Glutamatergic neuron (in vitro differentiated cells): Measurements from ENCODE around the gene IL1RAPL2. TPM values are rescaled to one million over a fixed set of nuclear protein-coding genes. Genes with fewer than 3 reads are reported as not detected.

Source experiments
- DNase-seq: peaks from one replicate; pipeline ENCODE4 v3.0.0; 2022
- H3K27ac Mint-ChIP-seq: one replicate; pipeline ENCODE4 v1.8.0; 2020; ENCODE audit warnings: mild to moderate bottlenecking, mixed read lengths, inconsistent platforms; ENCODE audit not compliant: unreplicated experiment
- H3K27me3 Mint-ChIP-seq: one replicate; pipeline ENCODE4 v1.8.0; 2020; ENCODE audit warnings: mild to moderate bottlenecking, moderate library complexity, mixed read lengths, inconsistent platforms; ENCODE audit not compliant: unreplicated experiment
- H3K36me3 Mint-ChIP-seq: one replicate; pipeline ENCODE4 v1.8.0; 2020; ENCODE audit warnings: mild to moderate bottlenecking, mixed read lengths, inconsistent platforms; ENCODE audit not compliant: unreplicated experiment
- H3K4me1 Mint-ChIP-seq: one replicate; pipeline ENCODE4 v1.8.0; 2020; ENCODE audit warnings: mild to moderate bottlenecking, low read depth, mixed read lengths, inconsistent platforms; ENCODE audit not compliant: unreplicated experiment
- H3K4me3 Mint-ChIP-seq: one replicate; pipeline ENCODE4 v1.8.0; 2020; ENCODE audit warnings: mild to moderate bottlenecking, mixed read lengths, inconsistent platforms; ENCODE audit not compliant: unreplicated experiment
- H3K9me3 Mint-ChIP-seq: one replicate; pipeline ENCODE4 v1.8.0; 2020; ENCODE audit warnings: mild to moderate bottlenecking, moderate library complexity, mixed read lengths, inconsistent platforms; ENCODE audit not compliant: unreplicated experiment
- CTCF ChIP-seq: fragments of 200-600 bp; sonication (generic); IDR thresholded peaks from one replicate; pipeline ENCODE4 v1.5.0; 2021; ENCODE audit not compliant: partially characterized antibody, unreplicated experiment
- total RNA-seq: library from RNA; stranded (reverse); fragmentation: NEBNext Ultra II Directional; extraction: Animal tissue kit (Norgen Biotek cat#: 25700); gene quantifications from one replicate; pipeline ENCODE4 v1.2.1, GENCODE V29; 2021; ENCODE audit not compliant: unreplicated experiment

IL1RAPL2 gene
- total RNA-seq, 1 donor from 2014 or later = 0.76 TPM

GRCh38 chrX:105266456-105266855, 700.5 kb downstream of the IL1RAPL2 start:
- Mint-ChIP-seq H3K9me3 (no peaks in the 10 kb centered on the region), H3K4me3 (no peak overlapping the region), H3K36me3 (no peaks in the 10 kb centered on the region), H3K27ac (no peak overlapping the region), H3K27me3 (no peaks in the 10 kb centered on the region), H3K4me1 (no peaks in the 10 kb centered on the region)
- no peak for TF ChIP-seq CTCF
- DNase-seq = no peak

- no peak overlapping the region for H3K4me3 Mint-ChIP-seq
- no peaks in the 10 kb centered on the region for H3K4me1 Mint-ChIP-seq
- TF ChIP-seq CTCF = no peak
- H3K27ac Mint-ChIP-seq = no peak overlapping the region
- no peaks in the 10 kb centered on the region for H3K9me3 Mint-ChIP-seq
- no peak for DNase-seq
- H3K27me3 Mint-ChIP-seq = no peaks in the 10 kb centered on the region
- no peaks in the 10 kb centered on the region for H3K36me3 Mint-ChIP-seq
These were observed 701.2 kb downstream of the IL1RAPL2 start for GRCh38 chrX:105267167-105267566.

GRCh38 chrX:105269386-105269785, 703.4 kb downstream of the IL1RAPL2 start:
- Mint-ChIP-seq H3K9me3 (no peaks in the 10 kb centered on the region), H3K27me3 (no peaks in the 10 kb centered on the region), H3K4me1 (no peaks in the 10 kb centered on the region), H3K27ac (no peak overlapping the region), H3K36me3 (no peaks in the 10 kb centered on the region), H3K4me3 (no peak overlapping the region)
- DNase-seq = no peak
- TF ChIP-seq CTCF = no peak

- no peaks in the 10 kb centered on the region for H3K9me3 Mint-ChIP-seq
- no peak for TF ChIP-seq CTCF
- no peak overlapping the region for H3K27ac Mint-ChIP-seq
- no peaks in the 10 kb centered on the region for H3K36me3 Mint-ChIP-seq
- no peak for DNase-seq
- H3K27me3 Mint-ChIP-seq = no peaks in the 10 kb centered on the region
- H3K4me3 Mint-ChIP-seq = no peak overlapping the region
- no peaks in the 10 kb centered on the region for H3K4me1 Mint-ChIP-seq
These were observed 707.3 kb downstream of the IL1RAPL2 start for GRCh38 chrX:105273326-105273725.

GRCh38 chrX:105274091-105274490, 708.1 kb downstream of the IL1RAPL2 start:
- no peak overlapping the region for H3K27ac Mint-ChIP-seq
- no peaks in the 10 kb centered on the region for H3K27me3 Mint-ChIP-seq
- no peaks in the 10 kb centered on the region for H3K4me1 Mint-ChIP-seq
- H3K36me3 Mint-ChIP-seq = no peaks in the 10 kb centered on the region
- no peak for TF ChIP-seq CTCF
- H3K9me3 Mint-ChIP-seq = no peaks in the 10 kb centered on the region
- DNase-seq = no peak
- H3K4me3 Mint-ChIP-seq = no peak overlapping the region
